GDM1 (cell line): ENCODE results near the gene UPP1.
"Not testable (repeated sequence)": the region's sequence is repeated elsewhere in the genome, so short reads cannot be mapped to it uniquely, and the experiment has no call there.

ENCODE experiments used
- DNase-seq: peaks from one replicate; lab custom pipeline; 2025; lab: John Stamatoyannopoulos, UW

Gene UPP1

GRCh38 chr7:48089046-48090003 is at the start of gene UPP1:
TSS of gene UPP1 (plus strand) at chr7:48089265. CDS start at chr7:48094784, 5,519 bp downstream.
- peak; percentile 6 for DNase-seq

DNA sequence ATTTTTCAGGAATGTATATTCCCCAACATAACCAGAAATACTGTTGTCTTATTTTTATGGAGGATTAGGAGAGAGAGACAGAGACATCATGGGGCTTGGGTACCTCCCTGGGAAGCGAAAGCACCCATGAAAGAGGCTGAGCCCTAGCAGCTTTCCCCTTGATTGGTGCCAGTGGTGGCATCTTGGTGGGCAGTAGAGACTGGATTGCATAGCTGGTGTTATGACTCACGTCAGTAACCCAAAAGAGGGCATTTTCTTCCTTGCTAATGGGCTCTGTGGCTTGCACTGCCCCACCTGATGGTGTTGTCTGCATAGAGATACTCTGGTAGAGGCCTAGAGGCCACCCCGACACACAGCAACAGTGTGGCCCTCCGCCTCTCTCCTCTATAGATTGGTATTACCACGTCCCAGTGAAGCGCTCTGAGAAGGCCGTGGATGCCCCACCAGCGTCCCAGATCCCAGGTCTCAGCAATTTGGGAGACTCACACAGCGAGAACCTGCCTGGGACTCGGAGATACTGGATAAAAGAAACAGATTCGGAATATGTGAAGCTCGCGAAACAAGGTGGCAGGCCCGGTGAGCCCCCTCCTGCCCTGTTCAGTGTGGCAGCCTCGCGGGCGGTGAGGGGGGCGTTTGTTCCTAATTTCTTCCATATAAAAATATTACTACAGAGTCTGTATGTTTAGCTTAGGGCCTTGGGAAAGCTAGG is 48.0 kb upstream of the UPP1 start:
- DNase-seq: no peak

DNA sequence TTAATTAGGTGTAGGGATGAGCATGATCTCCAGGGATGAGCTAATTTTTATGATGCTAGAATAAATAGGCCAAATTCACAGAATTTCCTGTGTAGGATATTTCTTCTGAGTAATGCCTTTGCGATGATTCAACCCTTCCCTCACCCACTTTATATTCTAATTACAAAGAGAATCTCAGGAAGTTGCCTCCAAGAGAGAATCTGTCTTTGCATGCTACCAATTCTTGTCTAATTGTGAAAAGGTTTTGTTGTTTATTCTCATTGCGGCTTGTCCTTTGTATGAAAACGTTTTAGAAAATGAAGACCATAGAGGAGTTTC is 47.5 kb upstream of the UPP1 start:
- DNase-seq: no peak

- DNase-seq: no peak
These were observed 46.8 kb upstream of the UPP1 start for GRCh38 chr7:48042216-48042615.

GRCh38 chr7:48042636-48043035 is 46.4 kb upstream of the UPP1 start:
- DNase-seq: no peak

GRCh38 chr7:48045195-48045765 is 43.8 kb upstream of the UPP1 start:
- DNase-seq: no peak

GRCh38 chr7:48046458-48046857 is 42.6 kb upstream of the UPP1 start:
- DNase-seq: no peak

DNA sequence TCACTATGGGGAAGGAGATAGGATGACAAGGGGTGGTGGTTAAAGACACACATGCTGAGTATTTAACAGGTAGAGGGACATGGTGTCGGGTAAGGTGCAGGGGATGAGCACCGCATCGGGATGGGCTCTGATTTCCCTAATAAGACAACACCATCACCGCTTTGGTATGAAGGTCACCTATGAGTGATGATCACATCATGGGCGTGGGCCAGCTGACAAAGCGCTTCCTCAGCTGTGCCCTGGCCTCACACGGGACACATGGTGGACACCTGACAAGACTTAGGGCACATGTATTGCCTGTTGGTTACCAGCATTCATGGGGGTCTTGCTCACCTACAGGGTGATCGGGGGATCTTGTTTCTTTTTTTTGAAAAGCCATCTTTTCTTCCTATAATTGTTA is 41.0 kb upstream of the UPP1 start:
- DNase-seq: no peak

- DNase-seq: no peak
These were observed 39.2 kb upstream of the UPP1 start for GRCh38 chr7:48049850-48050249.

GRCh38 chr7:48052748-48053147 is 36.3 kb upstream of the UPP1 start:
- DNase-seq: no peak

GRCh38 chr7:48053736-48054135 is 35.3 kb upstream of the UPP1 start:
- DNase-seq: no peak

DNA sequence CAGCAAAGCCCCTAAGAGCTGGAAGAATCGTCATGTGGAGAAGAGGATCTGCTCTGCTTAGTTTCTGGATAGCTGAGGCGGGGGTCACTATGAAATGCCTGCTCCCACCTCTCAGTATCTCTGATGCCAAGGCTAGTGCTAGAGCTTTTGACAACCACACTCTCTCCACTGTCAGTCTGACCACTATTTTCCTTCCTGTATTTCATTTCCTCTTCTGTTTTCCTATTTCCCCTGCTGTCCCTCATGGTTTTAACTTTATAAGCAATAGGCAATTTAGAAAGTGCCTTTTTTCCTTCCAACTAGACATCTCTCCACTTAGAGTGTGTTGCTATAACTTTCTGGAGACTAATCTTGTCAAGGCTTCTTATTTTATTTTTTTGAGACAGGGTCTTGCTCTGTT is 30.1 kb upstream of the UPP1 start:
- no peak for DNase-seq

DNA sequence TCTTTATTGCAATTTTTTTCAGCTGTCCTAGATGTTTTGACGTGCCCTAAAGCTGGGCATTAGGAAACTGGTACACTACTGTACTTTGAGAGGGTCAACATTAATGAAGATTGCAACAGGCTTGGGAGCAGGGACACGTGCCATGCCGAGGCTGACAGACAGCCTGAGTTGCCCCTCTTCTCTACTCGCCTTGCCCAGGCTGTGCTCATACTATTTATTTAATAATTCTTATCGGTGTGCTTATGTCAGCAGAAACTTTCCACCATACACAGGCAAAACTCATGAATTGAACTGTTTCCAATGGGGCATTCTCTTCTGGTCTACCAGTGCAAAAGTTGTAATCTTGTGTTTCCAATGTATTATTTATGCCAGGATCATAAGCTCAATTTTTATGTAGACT is 29.4 kb upstream of the UPP1 start:
- no peak for DNase-seq

GRCh38 chr7:48063985-48064384 is 25.1 kb upstream of the UPP1 start:
- no peak for DNase-seq

- no peak for DNase-seq
These were observed 21.6 kb upstream of the UPP1 start for GRCh38 chr7:48067475-48067874.

- DNase-seq: no peak
These were observed 14.8 kb upstream of the UPP1 start for GRCh38 chr7:48074204-48074654.

DNA sequence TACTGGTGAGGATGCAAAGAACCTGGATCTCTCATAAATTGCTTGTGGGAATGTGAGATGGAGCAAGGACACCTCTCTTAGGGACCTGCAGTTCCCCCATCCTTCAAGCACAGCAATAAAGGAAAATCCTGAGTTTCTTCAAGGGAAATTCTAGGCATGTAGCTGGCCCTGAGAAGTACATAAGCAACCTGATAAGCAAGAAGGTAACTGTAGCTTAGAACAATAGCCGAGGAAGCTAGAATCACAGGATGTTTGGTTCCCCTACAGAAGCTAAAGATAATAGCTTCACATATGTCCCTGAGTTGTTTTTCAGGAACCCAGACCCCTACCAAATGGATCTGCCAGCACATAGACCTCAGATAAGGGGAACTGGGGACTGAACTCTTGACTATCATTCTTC is 11.6 kb upstream of the UPP1 start:
- no peak for DNase-seq

DNA sequence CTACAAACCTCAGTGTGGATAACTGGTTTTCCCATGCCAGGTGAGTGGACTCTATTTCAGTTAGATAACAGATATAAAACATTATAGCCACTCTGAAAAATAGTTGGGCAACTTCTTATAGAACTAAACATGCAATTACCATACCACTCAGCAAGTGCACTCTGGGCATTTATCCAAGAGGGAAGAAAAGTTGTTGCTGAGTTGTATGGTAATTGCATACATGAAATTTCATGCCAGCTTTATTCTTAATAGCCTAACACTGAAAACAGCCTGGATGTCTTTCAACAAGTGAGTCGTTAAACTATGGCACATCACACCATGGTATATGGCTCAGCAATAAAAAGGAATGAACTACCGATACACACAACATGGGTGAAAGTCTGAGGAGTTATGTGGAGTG is 10.6 kb upstream of the UPP1 start:
- no peak for DNase-seq

DNA sequence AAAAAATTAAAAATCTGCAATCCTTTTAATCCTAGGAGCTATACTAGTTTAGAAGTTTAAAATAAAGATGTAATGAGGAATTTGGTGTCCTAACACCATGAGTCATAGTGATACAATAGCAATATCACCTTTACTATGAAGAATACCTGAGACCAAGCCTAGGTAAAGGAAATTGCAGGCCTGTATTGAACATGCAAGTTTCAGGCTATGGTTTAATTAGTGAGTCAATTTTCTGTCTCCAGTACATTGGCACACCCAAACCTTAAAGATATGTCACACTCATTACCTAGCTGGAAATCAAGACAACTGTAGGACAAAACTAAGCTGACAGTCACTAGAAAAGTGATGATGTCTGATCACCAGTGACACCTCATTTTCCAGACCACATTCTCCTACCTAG is 6.7 kb upstream of the UPP1 start:
- DNase-seq: not testable (repeated sequence)

GRCh38 chr7:48083114-48083830 is 5.8 kb upstream of the UPP1 start:
- DNase-seq: no peak

DNA sequence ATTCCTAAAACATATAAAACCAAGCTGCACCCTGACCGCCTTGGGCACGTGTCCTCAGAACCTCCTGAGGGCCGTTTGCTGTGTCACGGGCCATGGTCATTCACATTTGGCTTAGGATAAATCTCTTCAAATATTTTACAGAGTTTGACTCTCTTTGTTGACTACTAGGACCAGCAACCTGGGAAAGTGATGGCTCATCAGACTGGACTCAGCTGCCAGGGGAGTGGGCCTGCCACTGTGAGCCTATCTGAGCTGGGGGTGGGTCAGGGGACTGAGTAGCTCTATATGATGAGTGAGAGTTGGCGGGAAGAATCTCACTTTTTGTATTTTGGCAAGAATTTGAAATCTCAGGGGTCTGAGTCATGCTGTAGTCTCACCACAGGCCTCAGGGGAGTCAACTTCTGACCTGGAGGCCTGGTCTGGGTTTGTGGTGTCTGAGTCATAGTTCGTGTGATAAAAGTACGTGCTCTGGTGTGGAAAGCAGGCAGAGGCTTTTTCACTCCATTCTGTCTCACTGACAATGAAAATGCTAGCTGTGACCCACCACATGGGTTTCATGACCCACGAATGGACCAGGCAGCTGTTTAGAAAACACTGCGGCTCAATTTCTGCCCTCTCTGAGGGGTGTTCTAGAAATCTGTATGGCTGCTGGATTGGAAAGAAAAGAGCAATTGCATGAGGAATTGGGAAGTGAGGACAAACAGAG is 4.2 kb upstream of the UPP1 start:
- peak; percentile 43 for DNase-seq

DNA sequence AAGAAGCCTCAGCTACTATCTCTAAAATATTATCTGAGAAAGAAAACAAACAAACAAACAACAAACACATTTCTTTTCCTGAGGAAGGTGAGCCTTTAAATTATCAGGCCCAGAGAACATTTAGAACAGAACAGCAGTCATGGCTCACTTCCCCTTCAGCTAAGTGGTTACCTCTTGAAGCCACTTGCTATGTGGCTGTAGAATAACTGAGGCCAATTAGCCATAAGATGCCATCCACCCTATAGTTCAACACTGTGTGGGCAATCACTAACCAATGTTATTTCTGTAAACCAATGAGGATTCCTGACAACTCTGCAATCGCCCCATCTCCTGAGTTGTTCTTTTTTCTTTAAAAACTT is 3.7 kb upstream of the UPP1 start:
- no peak for DNase-seq
